K562 (cell line): ENCODE results near the gene SNRPA. TPM values are rescaled to one million over a fixed set of nuclear protein-coding genes. Genes with fewer than 3 reads are reported as not detected.

Source experiments
- ASH1L ChIP-seq: fragments of 450-650 bp; IDR thresholded peaks from 2 replicates; pipeline ENCODE4 v1.6.1; 2018; ENCODE audit warnings: borderline replicate concordance, mild to moderate bottlenecking, low read depth; ENCODE audit not compliant: partially characterized antibody
- CC2D1A ChIP-seq: fragments of 450-650 bp; IDR thresholded peaks from 2 replicates; pipeline ENCODE4 v1.6.1; 2017; ENCODE audit warnings: mild to moderate bottlenecking
- CHD7 ChIP-seq: fragments of 200-600 bp; sonication (generic); IDR thresholded peaks from one replicate; pipeline ENCODE4 v1.6.1; 2012; ENCODE audit warnings: mild to moderate bottlenecking, low read depth, low read length, inconsistent platforms
- CLOCK ChIP-seq: fragments of 250-450 bp; sonication (Bioruptor Pico); IDR thresholded peaks from 2 replicates; pipeline ENCODE4 v1.4.0; 2020; ENCODE audit warnings: mild to moderate bottlenecking, moderate library complexity, borderline replicate concordance
- SNRNP70 ChIP-seq: fragments of 200-400 bp; formaldehyde crosslinking; optimal IDR thresholded peaks from 2 replicates; pipeline ENCODE3; 2017; ENCODE audit warnings: low read depth, low read length
- SREBF2 ChIP-seq: sonication (generic); formaldehyde crosslinking; IDR thresholded peaks from 2 replicates; pipeline ENCODE4 v1.4.0; 2020; ENCODE audit warnings: mild to moderate bottlenecking, missing genetic modification reagents
- ZC3H8 ChIP-seq: fragments of 450-650 bp; IDR thresholded peaks from 2 replicates; pipeline ENCODE4 v1.6.1; 2017
- ZNF280A ChIP-seq: fragments of 450-650 bp; IDR thresholded peaks from 2 replicates; pipeline ENCODE4 v1.6.1; 2018; ENCODE audit warnings: mild to moderate bottlenecking, low read depth; ENCODE audit not compliant: partially characterized antibody
- ZNF384 ChIP-seq: IDR thresholded peaks from 2 replicates; pipeline ENCODE4 v1.6.1; 2012; ENCODE audit warnings: low read depth, low read length, improper control_type of control experiment
- ZNF444 ChIP-seq: fragments of 250-450 bp; sonication (Bioruptor Pico); IDR thresholded peaks from 2 replicates; pipeline ENCODE4 v1.4.0; 2020; ENCODE audit warnings: mild to moderate bottlenecking, moderate library complexity
- ZNF511 ChIP-seq: sonication (generic); formaldehyde crosslinking; IDR thresholded peaks from 2 replicates; pipeline ENCODE4 v1.8.0; 2022; ENCODE audit warnings: mild to moderate bottlenecking, missing genetic modification reagents
- polyA plus RNA-seq, 8 experiments: library from polyadenylated mRNA; depleted of rRNA in 4 of 8; stranded (reverse) in 5 of 8; unstranded in 3 of 8; fragments of >200 nt; fragmentation: Nextera tagmentation in 2 of 8; fragmentation: Illumina TruSeq in 1 of 8; extraction: Ambion mirVana in 2 of 8; extraction: Trizol in 1 of 8; gene quantifications; 2 replicates each; pipeline versions ENCODE4 v1.2.1 to v1.2.3, GENCODE V29; 2011 to 2014; ENCODE audit warnings: inconsistent platforms in 1 of 8, missing spikeins in 1 of 8
- total RNA-seq, 7 experiments: library from RNA; depleted of rRNA in 6 of 7; stranded (reverse); fragments of >200 nt in 6 of 7; fragmentation: Illumina TruSeq in 2 of 7; extraction: Trizol in 2 of 7; gene quantifications; 2 replicates each; pipeline versions ENCODE4 v1.2.1 to v1.2.3, GENCODE V29; 2011 to 2021; ENCODE audit warnings: low replicate concordance in 1 of 7

Gene SNRPA
- total and polyA plus RNA-seq, 9 of the 15 experiments (the other 6 are each of a cell fraction or from before 2014, with no cell fraction given): 16.3 to 311 (median 193) TPM

- no peak for TF ChIP-seq SREBF2
- no peak for TF ChIP-seq CHD7
- no peak for TF ChIP-seq ASH1L
- TF ChIP-seq ZNF280A: no peak
- TF ChIP-seq ZNF384: 0 out of 2 replicates have a peak, but pooled peaks have one; percentile 27
- no peak for TF ChIP-seq ZNF444
- TF ChIP-seq SNRNP70: no peak
- no peak for TF ChIP-seq ZC3H8
- no peak for TF ChIP-seq ZNF511 (CRISPR knock-in tag)
- TF ChIP-seq CLOCK (CRISPR knock-in tag): no peak
- no peak for TF ChIP-seq CC2D1A
These were observed 55.6 kb downstream of the SNRPA start (continued) for GRCh38 chr19:40806423-40807146.
